T-helper 1 cell treated with Interleukin-12 subunit alpha and Interleukin-12 subunit beta and Interleukin-4 antibody, amounts not matched to agents 30 μg/mL and 1 μg/mL, for 36 hours (primary cell): Measurements from ENCODE around the gene UBE2F.
A peak's percentile ranks its signal among the peaks of the same experiment; 100 is the strongest.
"Not testable (repeated sequence)": the region's sequence is repeated elsewhere in the genome, so short reads cannot be mapped to it uniquely, and the experiment has no call there.

Source experiments
- H3K27ac Mint-ChIP-seq: one replicate; pipeline ENCODE4 v1.8.0; 2021; ENCODE audit warnings: mild to moderate bottlenecking, mixed read lengths
- H3K27me3 Mint-ChIP-seq: one replicate; pipeline ENCODE4 v1.8.0; 2021; ENCODE audit warnings: low read depth, mixed read lengths
- H3K36me3 Mint-ChIP-seq: one replicate; pipeline ENCODE4 v1.8.0; 2021; ENCODE audit warnings: low read depth, mixed read lengths
- H3K4me1 Mint-ChIP-seq: one replicate; pipeline ENCODE4 v1.8.0; 2021; ENCODE audit warnings: low read depth, mixed read lengths
- H3K4me3 Mint-ChIP-seq: one replicate; pipeline ENCODE4 v1.8.0; 2021; ENCODE audit warnings: mild to moderate bottlenecking, moderate library complexity, mixed read lengths
- H3K9me3 Mint-ChIP-seq: one replicate; pipeline ENCODE4 v1.8.0; 2021; ENCODE audit warnings: mixed read lengths

The UBE2F gene

GRCh38 chr2:238027591-238028415 lies 61.0 kb downstream of the UBE2F start:
- Mint-ChIP-seq H3K36me3 (peaks cover 32% of the 10 kb centered on the region), H3K27me3 (no peaks in the 10 kb centered on the region), H3K4me3 (no peak overlapping the region), H3K9me3 (no peaks in the 10 kb centered on the region), H3K27ac (no peak overlapping the region), H3K4me1 (peaks cover 22% of the 10 kb centered on the region)

GRCh38 chr2:238029853-238030252 lies 63.0 kb downstream of the UBE2F start:
- H3K27ac Mint-ChIP-seq, result no peak overlapping the region
- H3K4me1 Mint-ChIP-seq, result peaks cover 19% of the 10 kb centered on the region
- no peaks in the 10 kb centered on the region for H3K27me3 Mint-ChIP-seq
- no peak overlapping the region for H3K4me3 Mint-ChIP-seq
- H3K36me3 Mint-ChIP-seq, result peaks cover 35% of the 10 kb centered on the region
- no peaks in the 10 kb centered on the region for H3K9me3 Mint-ChIP-seq

GRCh38 chr2:238030422-238031155 lies 63.8 kb downstream of the UBE2F start:
- peaks cover 37% of the 10 kb centered on the region for H3K36me3 Mint-ChIP-seq
- H3K4me3 Mint-ChIP-seq, result no peak overlapping the region
- H3K27me3 Mint-ChIP-seq, result no peaks in the 10 kb centered on the region
- H3K4me1 Mint-ChIP-seq, result peaks cover 13% of the 10 kb centered on the region
- H3K9me3 Mint-ChIP-seq, result no peaks in the 10 kb centered on the region
- peak overlapping the region; percentile 45 for H3K27ac Mint-ChIP-seq

GRCh38 chr2:238031751-238032150 lies 64.9 kb downstream of the UBE2F start:
- no peak overlapping the region for H3K27ac Mint-ChIP-seq
- peaks cover 13% of the 10 kb centered on the region for H3K4me1 Mint-ChIP-seq
- no peaks in the 10 kb centered on the region for H3K9me3 Mint-ChIP-seq
- H3K27me3 Mint-ChIP-seq, result no peaks in the 10 kb centered on the region
- H3K4me3 Mint-ChIP-seq, result no peak overlapping the region
- H3K36me3 Mint-ChIP-seq, result peaks cover 39% of the 10 kb centered on the region

GRCh38 chr2:238032755-238033337 lies 66.0 kb downstream of the UBE2F start:
- H3K27ac Mint-ChIP-seq, result no peak overlapping the region
- no peak overlapping the region for H3K4me3 Mint-ChIP-seq
- peaks cover 10% of the 10 kb centered on the region for H3K4me1 Mint-ChIP-seq
- H3K9me3 Mint-ChIP-seq, result no peaks in the 10 kb centered on the region
- H3K27me3 Mint-ChIP-seq, result no peaks in the 10 kb centered on the region
- peaks cover 36% of the 10 kb centered on the region for H3K36me3 Mint-ChIP-seq

GRCh38 chr2:238033991-238034390 lies 67.2 kb downstream of the UBE2F start:
- not testable (repeated sequence) for H3K4me1 Mint-ChIP-seq, H3K27me3 Mint-ChIP-seq, H3K4me3 Mint-ChIP-seq, H3K27ac Mint-ChIP-seq, H3K9me3 Mint-ChIP-seq
- peaks cover 38% of the 10 kb centered on the region for H3K36me3 Mint-ChIP-seq

GRCh38 chr2:238038203-238038602 lies 71.4 kb downstream of the UBE2F start:
- H3K27me3 Mint-ChIP-seq, result no peaks in the 10 kb centered on the region
- H3K27ac Mint-ChIP-seq, result no peak overlapping the region
- H3K4me3 Mint-ChIP-seq, result no peak overlapping the region
- H3K36me3 Mint-ChIP-seq, result peaks cover 42% of the 10 kb centered on the region
- peaks cover 2% of the 10 kb centered on the region for H3K4me1 Mint-ChIP-seq
- H3K9me3 Mint-ChIP-seq, result no peaks in the 10 kb centered on the region

- Mint-ChIP-seq H3K4me3 (no peak overlapping the region), H3K27me3 (no peaks in the 10 kb centered on the region), H3K27ac (no peak overlapping the region), H3K36me3 (peaks cover 43% of the 10 kb centered on the region), H3K9me3 (no peaks in the 10 kb centered on the region), H3K4me1 (peaks cover 2% of the 10 kb centered on the region)
These were observed 72.3 kb downstream of the UBE2F start for GRCh38 chr2:238039151-238039550.

- no peak overlapping the region for H3K27ac Mint-ChIP-seq
- peaks cover 5% of the 10 kb centered on the region for H3K4me1 Mint-ChIP-seq
- H3K9me3 Mint-ChIP-seq, result no peaks in the 10 kb centered on the region
- no peaks in the 10 kb centered on the region for H3K27me3 Mint-ChIP-seq
- H3K4me3 Mint-ChIP-seq, result no peak overlapping the region
- H3K36me3 Mint-ChIP-seq, result peaks cover 44% of the 10 kb centered on the region
These were observed 73.2 kb downstream of the UBE2F start for GRCh38 chr2:238039985-238040384.

- Mint-ChIP-seq H3K4me3 (no peak overlapping the region), H3K27me3 (no peaks in the 10 kb centered on the region), H3K27ac (no peak overlapping the region), H3K4me1 (peaks cover 5% of the 10 kb centered on the region), H3K9me3 (no peaks in the 10 kb centered on the region), H3K36me3 (peaks cover 38% of the 10 kb centered on the region)
These were observed 74.1 kb downstream of the UBE2F start for GRCh38 chr2:238040918-238041317.

GRCh38 chr2:238042090-238042489 lies 75.3 kb downstream of the UBE2F start:
- Mint-ChIP-seq H3K36me3 (peaks cover 47% of the 10 kb centered on the region), H3K27ac (no peak overlapping the region), H3K4me1 (peaks cover 5% of the 10 kb centered on the region), H3K4me3 (no peak overlapping the region), H3K27me3 (no peaks in the 10 kb centered on the region), H3K9me3 (no peaks in the 10 kb centered on the region)

- peaks cover 50% of the 10 kb centered on the region for H3K36me3 Mint-ChIP-seq
- H3K27me3 Mint-ChIP-seq, result no peaks in the 10 kb centered on the region
- H3K4me1 Mint-ChIP-seq, result peaks cover 5% of the 10 kb centered on the region
- peaks cover 7% of the 10 kb centered on the region for H3K9me3 Mint-ChIP-seq
- H3K27ac Mint-ChIP-seq, result no peak overlapping the region
- no peak overlapping the region for H3K4me3 Mint-ChIP-seq
These were observed 76.2 kb downstream of the UBE2F start for GRCh38 chr2:238042849-238043584.

GRCh38 chr2:238043851-238044250 lies 77.0 kb downstream of the UBE2F start:
- Mint-ChIP-seq H3K4me1 (peaks cover 5% of the 10 kb centered on the region), H3K9me3 (peaks cover 8% of the 10 kb centered on the region), H3K27me3 (no peaks in the 10 kb centered on the region), H3K27ac (no peak overlapping the region), H3K4me3 (no peak overlapping the region), H3K36me3 (peaks cover 52% of the 10 kb centered on the region)

- Mint-ChIP-seq H3K36me3 (peaks cover 43% of the 10 kb centered on the region), H3K4me1 (peaks cover 5% of the 10 kb centered on the region), H3K9me3 (peaks cover 8% of the 10 kb centered on the region), H3K27me3 (no peaks in the 10 kb centered on the region), H3K4me3 (no peak overlapping the region), H3K27ac (no peak overlapping the region)
These were observed 78.8 kb downstream of the UBE2F start for GRCh38 chr2:238045575-238045974.
